Common myeloid progenitor, CD34-positive (primary cell): Measurements from ENCODE around the gene PPDPF.

Source experiments
- CTCF ChIA-PET: fragments of 350-600 bp; sonication (Branson Sonifier 250); formaldehyde crosslinking; loops from one replicate; lab custom pipeline; 2021; ENCODE audit warnings: antibody characterized with exemption; lab: Charles Lee
- POLR2A ChIA-PET: fragments of 350-600 bp; sonication (Branson Sonifier 250); formaldehyde crosslinking; loops from one replicate; lab custom pipeline; 2021; ENCODE audit warnings: antibody characterized with exemption; lab: Charles Lee
- DNase-seq, 3 donors: peaks; one replicate each; pipeline versions ENCODE4 v3.0.0 to v3.0.0-alpha.2; 2013
- H3K27ac ChIP-seq, 2 experiments: 1 replicate in 1 of 2; 2 replicates in 1 of 2; pipeline ENCODE4 v1.7.0; 2013; ENCODE audit warnings: inconsistent platforms in 2 of 2, low read length in 2 of 2, mild to moderate bottlenecking in 2 of 2, low read depth in 1 of 2, moderate library complexity in 1 of 2; ENCODE audit not compliant: severe bottlenecking in 2 of 2, insufficient read depth in 1 of 2, poor library complexity in 1 of 2
- H3K27me3 ChIP-seq, 5 experiments: replicated peaks in 2 of 5; 1 replicate in 3 of 5; 2 replicates in 2 of 5; pipeline versions ENCODE4 v1.6.1 to v1.7.0; 2013; ENCODE audit warnings: low read length in 4 of 5, mild to moderate bottlenecking in 2 of 5, moderate library complexity in 2 of 5, inconsistent platforms in 1 of 5; ENCODE audit not compliant: insufficient read depth in 5 of 5, control insufficient read depth in 4 of 5
- H3K36me3 ChIP-seq, 4 experiments: 1 replicate in 2 of 4; 2 replicates in 2 of 4; pipeline versions ENCODE4 v1.6.1 to v1.7.0; 2013; ENCODE audit warnings: low read length in 3 of 4, control low read depth in 1 of 4, mild to moderate bottlenecking in 1 of 4; ENCODE audit not compliant: control insufficient read depth in 4 of 4, insufficient read depth in 4 of 4
- H3K4me1 ChIP-seq, 4 experiments: 1 replicate in 3 of 4; 2 replicates in 1 of 4; pipeline versions ENCODE4 v1.6.1 to v1.7.1; 2013; ENCODE audit warnings: low read length in 3 of 4, mild to moderate bottlenecking in 3 of 4, control low read depth in 1 of 4, inconsistent platforms in 1 of 4, moderate library complexity in 1 of 4; ENCODE audit not compliant: control insufficient read depth in 4 of 4, insufficient read depth in 4 of 4; ENCODE audit errors: control extremely low read depth in 1 of 4
- H3K4me3 ChIP-seq, 7 experiments: 1 replicate in 4 of 7; 2 replicates in 3 of 7; pipeline versions ENCODE4 v1.5.1 to v1.7.0; 2013; ENCODE audit warnings: mild to moderate bottlenecking in 7 of 7, low read length in 6 of 7, moderate library complexity in 6 of 7, inconsistent platforms in 2 of 7, low read depth in 2 of 7, control low read depth in 1 of 7; ENCODE audit not compliant: insufficient read depth in 4 of 7, control insufficient read depth in 1 of 7; ENCODE audit errors: extremely low read depth in 1 of 7
- H3K9me3 ChIP-seq, 5 experiments: 1 replicate in 4 of 5; 2 replicates in 1 of 5; pipeline versions ENCODE4 v1.6.1 to v1.7.1; 2013; ENCODE audit warnings: low read length in 4 of 5, mild to moderate bottlenecking in 2 of 5, inconsistent platforms in 1 of 5, low read depth in 1 of 5, moderate library complexity in 1 of 5; ENCODE audit not compliant: control insufficient read depth in 4 of 5, insufficient read depth in 2 of 5; ENCODE audit errors: control extremely low read depth in 1 of 5
- WGBS: methylation state at CpG from one replicate; pipeline ENCODE4 v1.1.5; 2013; ENCODE audit not compliant: insufficient coverage; 5-methylcytosine and 5-hydroxymethylcytosine counted together

PPDPF gene

GRCh38 chr20:63563225-63563935, 42.8 kb downstream of the PPDPF start:
- CTCF ChIA-PET: interaction anchor here (0.9 to 1.0 kb wide), 2 partner anchors 9 to 17 kb away, joined by 3 to 4 read pairs; no protein-coding TSS in a partner anchor
- peaks cover 0 to 13% (median 0%) of the 10 kb centered on the region in 4 experiments for H3K36me3 ChIP-seq
- no peak overlapping the region for H3K4me3 ChIP-seq
- H3K9me3 ChIP-seq: no peaks in the 10 kb centered on the region
- peaks cover 0 to 18% (median 16%) of the 10 kb centered on the region in 4 experiments for H3K4me1 ChIP-seq
- no peak overlapping the region for H3K27ac ChIP-seq
- POLR2A ChIA-PET: interaction anchor here (0.8 kb wide), 1 partner anchor 20 kb away, joined by 3 read pairs; no protein-coding TSS in a partner anchor
- H3K27me3 ChIP-seq: peaks cover 0 to 16% (median under 1%) of the 10 kb centered on the region in 5 experiments
- DNase-seq: no peak
- 97% methylated on average over 47 of the region's 55 CpGs for WGBS

GRCh38 chr20:63564036-63564810, 43.7 kb downstream of the PPDPF start:
- no peak overlapping the region for H3K4me3 ChIP-seq
- H3K36me3 ChIP-seq: peaks cover 0 to 13% (median 0%) of the 10 kb centered on the region in 4 experiments
- H3K27me3 ChIP-seq: peaks cover 0 to 24% (median 4%) of the 10 kb centered on the region in 5 experiments
- no peak for DNase-seq
- POLR2A ChIA-PET: interaction anchor here (1.3 kb wide), 1 partner anchor 26 kb away, joined by 5 read pairs; the partner anchor contains the start of gene PTK6
- H3K4me1 ChIP-seq: peaks cover 0 to 25% (median 25%) of the 10 kb centered on the region in 4 experiments
- H3K27ac ChIP-seq: no peak overlapping the region
- WGBS: 96% methylated on average over 60 of the region's 62 CpGs
- CTCF ChIA-PET: interaction anchor here (0.9 to 1.7 kb wide), 3 partner anchors 9 to 26 kb away, joined by 3 to 7 read pairs (median 6); partner anchors contain the start of gene PTK6
- H3K9me3 ChIP-seq: no peaks in the 10 kb centered on the region

- peaks cover 0 to 13% (median 0%) of the 10 kb centered on the region in 4 experiments for H3K36me3 ChIP-seq
Observed at GRCh38 chr20:63565021-63565698, 44.6 kb downstream of the PPDPF start.

GRCh38 chr20:63565699-63566335, 45.3 kb downstream of the PPDPF start:
- WGBS: 95% methylated on average over 40 of the region's 43 CpGs
- CTCF ChIA-PET: interaction anchor here (0.9 to 1.7 kb wide), 6 partner anchors 9 to 28 kb away, joined by 3 to 7 read pairs (median 4); partner anchors contain the start of gene PTK6

More at GRCh38 chr20:63565021-63565698, 44.6 kb downstream of the PPDPF start:
- Histone ChIP-seq H3K27ac (no peak overlapping the region), H3K9me3 (no peaks in the 10 kb centered on the region), H3K27me3 (peaks cover 0 to 30% (median 4%) of the 10 kb centered on the region in 5 experiments), H3K4me3 (no peak overlapping the region), H3K4me1 (peaks cover 0 to 28% (median 25%) of the 10 kb centered on the region in 4 experiments)
- ChIA-PET CTCF (interaction anchor here (0.9 to 1.7 kb wide), 4 partner anchors 8 to 27 kb away, joined by 3 to 7 read pairs (median 4); partner anchors contain the start of gene PTK6), POLR2A (interaction anchor here (1.3 kb wide), 1 partner anchor 27 kb away, joined by 5 read pairs; the partner anchor contains the start of gene PTK6)
- DNase-seq: no peak
- WGBS: 98% methylated on average over 61 of the region's 61 CpGs

GRCh38 chr20:63566395-63567135, 46.0 kb downstream of the PPDPF start:
- H3K36me3 ChIP-seq: peaks cover 0 to 6% (median 0%) of the 10 kb centered on the region in 4 experiments
- peaks cover 0 to 28% (median 25%) of the 10 kb centered on the region in 4 experiments for H3K4me1 ChIP-seq
- ChIA-PET POLR2A (no interaction called here), CTCF (interaction anchor here (1.1 to 1.7 kb wide), 5 partner anchors 10 to 46 kb away, joined by 3 to 4 read pairs (median 3); no protein-coding TSS in a partner anchor)
- H3K27me3 ChIP-seq: peaks cover 0 to 39% (median 4%) of the 10 kb centered on the region in 5 experiments
- no peak for DNase-seq
- WGBS: 88% methylated on average over 41 of the region's 46 CpGs
- H3K4me3 ChIP-seq: no peak overlapping the region
- no peak overlapping the region for H3K27ac ChIP-seq
- H3K9me3 ChIP-seq: no peaks in the 10 kb centered on the region

More at GRCh38 chr20:63565699-63566335, 45.3 kb downstream of the PPDPF start:
- DNase-seq: no peak
- H3K27ac ChIP-seq: no peak overlapping the region
- POLR2A ChIA-PET: interaction anchor here (1.3 kb wide), 1 partner anchor 28 kb away, joined by 5 read pairs; the partner anchor contains the start of gene PTK6
- no peak overlapping the region for H3K4me3 ChIP-seq
- H3K36me3 ChIP-seq: peaks cover 0 to 11% (median 0%) of the 10 kb centered on the region in 4 experiments
- peaks cover 0 to 33% (median 4%) of the 10 kb centered on the region in 5 experiments for H3K27me3 ChIP-seq
- H3K9me3 ChIP-seq: no peaks in the 10 kb centered on the region
- H3K4me1 ChIP-seq: peaks cover 0 to 28% (median 25%) of the 10 kb centered on the region in 4 experiments
